MCF 10A (cell line): ENCODE measurements around the gene PCNX1. TPM values are rescaled to one million over a fixed set of nuclear protein-coding genes. Genes with fewer than 3 reads are reported as not detected.

Experiments used
- BruUV-seq: library from RNA; stranded (reverse); fragments of 400-500 nt; replicated peaks from 2 replicates; lab custom pipeline; 2021; lab: Mats Ljungman, UMichigan
- CTCF ChIA-PET: fragments of 300-600 bp; sonication (Branson Sonifier 250); formaldehyde crosslinking; extraction: SDS; loops from one replicate; lab custom pipeline; 2021; ENCODE audit warnings: antibody characterized with exemption, inconsistent platforms; lab: Yijun Ruan, JAX
- POLR2A ChIA-PET: fragments of 300-600, 350-650 bp; sonication (Branson Sonifier 250); formaldehyde crosslinking; extraction: SDS; loops from one replicate; lab custom pipeline; 2020; ENCODE audit warnings: antibody characterized with exemption, inconsistent platforms; lab: Yijun Ruan, JAX
- DNase-seq: peaks from one replicate; pipeline ENCODE4 v3.0.0-alpha.2; 2018; ENCODE audit not compliant: unreplicated experiment
- H3K27ac Mint-ChIP-seq: one replicate; pipeline ENCODE4 v1.8.0; 2022; ENCODE audit warnings: mild to moderate bottlenecking, low read depth, mixed read lengths; ENCODE audit not compliant: unreplicated experiment
- H3K27me3 Mint-ChIP-seq: one replicate; pipeline ENCODE4 v1.8.0; 2022; ENCODE audit warnings: mixed read lengths; ENCODE audit not compliant: insufficient read depth, unreplicated experiment
- H3K36me3 Mint-ChIP-seq: one replicate; pipeline ENCODE4 v1.8.0; 2022; ENCODE audit warnings: mild to moderate bottlenecking, moderate library complexity, mixed read lengths; ENCODE audit not compliant: insufficient read depth, unreplicated experiment
- H3K4me1 Mint-ChIP-seq: one replicate; pipeline ENCODE4 v1.8.0; 2022; ENCODE audit warnings: mixed read lengths; ENCODE audit not compliant: insufficient read depth, unreplicated experiment
- H3K4me3 Mint-ChIP-seq: one replicate; pipeline ENCODE4 v1.8.0; 2022; ENCODE audit warnings: mild to moderate bottlenecking, moderate library complexity, mixed read lengths; ENCODE audit not compliant: unreplicated experiment
- H3K9me3 Mint-ChIP-seq: one replicate; pipeline ENCODE4 v1.8.0; 2022; ENCODE audit warnings: mixed read lengths; ENCODE audit not compliant: unreplicated experiment
- CTCF ChIP-seq: fragments of 200-600 bp; IDR thresholded peaks from one replicate; pipeline ENCODE4 v1.8.0; 2022; ENCODE audit warnings: antibody characterized with exemption, mild to moderate bottlenecking; ENCODE audit not compliant: unreplicated experiment
- intact Hi-C: fragments of 100-400 bp; cut with micrococcal nuclease; formaldehyde crosslinking; loops from 2 replicates; pipeline ENCODE4 v1.14.1; 2022
- total RNA-seq: library from RNA; stranded (reverse); gene quantifications from 2 replicates; pipeline ENCODE4 v1.2.3, GENCODE V29; 2022

The PCNX1 gene
- total RNA-seq, 1 experiment from 2014 or later: 55.6 TPM

GRCh38 chr14:70898111-70898745, 9.0 kb upstream of the PCNX1 start:
- intact Hi-C loops: no loop called here
- Mint-ChIP-seq H3K9me3 (peaks cover 7% of the 10 kb centered on the region), H3K4me1 (peaks cover 26% of the 10 kb centered on the region), H3K27me3 (no peaks in the 10 kb centered on the region), H3K27ac (no peak overlapping the region), H3K4me3 (no peak overlapping the region), H3K36me3 (no peaks in the 10 kb centered on the region)
- no peak for DNase-seq
- ChIA-PET CTCF (interaction anchor here (0.6 to 1.0 kb wide), 4 partner anchors 8 to 1012 kb away, joined by 3 to 4 read pairs (median 3); partner anchors contain the start of gene PCNX1), POLR2A (interaction anchor here (1.9 to 2.1 kb wide), 2 partner anchors 9 to 11 kb away, joined by 5 to 6 read pairs; no protein-coding TSS in a partner anchor)
- no peak for TF ChIP-seq CTCF
- no TSS peak for BruUV-seq

- no peak for DNase-seq
- Mint-ChIP-seq H3K36me3 (no peaks in the 10 kb centered on the region), H3K4me1 (peaks cover 16% of the 10 kb centered on the region), H3K27ac (no peak overlapping the region), H3K27me3 (no peaks in the 10 kb centered on the region), H3K9me3 (peaks cover 5% of the 10 kb centered on the region), H3K4me3 (no peak overlapping the region)
- TF ChIP-seq CTCF: no peak
- BruUV-seq: no TSS peak
- intact Hi-C loops: no loop called here
- ChIA-PET CTCF (interaction anchor here (0.6 to 1.0 kb wide), 2 partner anchors 12 to 84 kb away, joined by 4 to 5 read pairs; no protein-coding TSS in a partner anchor), POLR2A (interaction anchor here (0.5 to 0.7 kb wide), 3 partner anchors 13 to 89 kb away, joined by 3 read pairs; no protein-coding TSS in a partner anchor)
These were observed 6.0 kb upstream of the PCNX1 start for GRCh38 chr14:70901269-70901668.

- no peak for TF ChIP-seq CTCF
- Mint-ChIP-seq H3K4me3 (no peak overlapping the region), H3K4me1 (peaks cover 20% of the 10 kb centered on the region), H3K9me3 (no peaks in the 10 kb centered on the region), H3K36me3 (no peaks in the 10 kb centered on the region), H3K27me3 (no peaks in the 10 kb centered on the region), H3K27ac (no peak overlapping the region)
- no TSS peak for BruUV-seq
- DNase-seq: no peak
- intact Hi-C loops: no loop called here
- POLR2A ChIA-PET: interaction anchor here (0.6 to 0.7 kb wide), 2 partner anchors 64 to 79 kb away, joined by 3 read pairs; no protein-coding TSS in a partner anchor
- CTCF ChIA-PET: interaction anchor here (0.6 to 1.0 kb wide), 3 partner anchors 12 to 76 kb away, joined by 3 to 5 read pairs (median 4); no protein-coding TSS in a partner anchor
These were observed 5.1 kb upstream of the PCNX1 start for GRCh38 chr14:70902184-70902583.

GRCh38 chr14:70904373-70904772, 2.9 kb upstream of the PCNX1 start:
- H3K4me1 Mint-ChIP-seq: peaks cover 13% of the 10 kb centered on the region
- no peak overlapping the region for H3K27ac Mint-ChIP-seq
- peaks cover 11% of the 10 kb centered on the region for H3K36me3 Mint-ChIP-seq
- POLR2A ChIA-PET: interaction anchor here (0.6 to 1.2 kb wide), 4 partner anchors 30 to 271 kb away, joined by 3 to 5 read pairs (median 4); partner anchors contain the start of gene MAP3K9
- H3K4me3 Mint-ChIP-seq: no peak overlapping the region
- no peaks in the 10 kb centered on the region for H3K27me3 Mint-ChIP-seq
- CTCF ChIA-PET: interaction anchor here (0.7 to 3.8 kb wide), 5 partner anchors 14 to 283 kb away, joined by 3 to 30 read pairs (median 3); no protein-coding TSS in a partner anchor
- TF ChIP-seq CTCF: no peak
- H3K9me3 Mint-ChIP-seq: no peaks in the 10 kb centered on the region
- intact Hi-C loops: no loop called here
- BruUV-seq: no TSS peak
- no peak for DNase-seq
